ENCODE data around the gene ELOVL3.

GRCh38 chr10:102191956-102192355 is 34.1 kb upstream of the ELOVL3 start:
- no peak for TF ChIP-seq CTCF (IDR thresholded peaks at IDR 0.05; ENCODE audit: borderline replicate concordance, extremely low read depth, low read length, poor library complexity, severe bottlenecking)
- TF ChIP-seq EZH2 (IDR thresholded peaks at IDR 0.05; ENCODE audit: borderline replicate concordance, low read depth, low read length, severe bottlenecking), result no peak
